Measurements from ENCODE around the gene SYT9.

DNA sequence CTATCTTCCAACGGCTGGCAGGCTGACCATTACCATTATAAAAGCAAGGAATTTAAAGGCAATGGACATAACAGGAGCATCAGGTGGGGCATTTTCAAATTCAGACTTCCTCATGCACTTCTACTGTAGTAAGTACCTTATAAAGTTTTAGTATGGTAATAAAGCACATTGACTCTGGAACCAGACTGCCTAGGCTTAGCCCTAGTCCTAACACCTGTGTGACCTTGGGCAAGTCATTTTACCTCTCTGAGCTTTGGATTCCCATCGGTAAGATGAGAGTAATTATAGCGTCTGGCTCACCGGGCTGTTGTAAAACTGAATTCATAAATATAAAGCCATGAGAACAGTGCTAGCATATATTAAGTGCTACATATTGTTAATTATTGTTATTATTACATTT lies 164.4 kb downstream of the SYT9 start:
- TF ChIP-seq, protein P1, sequence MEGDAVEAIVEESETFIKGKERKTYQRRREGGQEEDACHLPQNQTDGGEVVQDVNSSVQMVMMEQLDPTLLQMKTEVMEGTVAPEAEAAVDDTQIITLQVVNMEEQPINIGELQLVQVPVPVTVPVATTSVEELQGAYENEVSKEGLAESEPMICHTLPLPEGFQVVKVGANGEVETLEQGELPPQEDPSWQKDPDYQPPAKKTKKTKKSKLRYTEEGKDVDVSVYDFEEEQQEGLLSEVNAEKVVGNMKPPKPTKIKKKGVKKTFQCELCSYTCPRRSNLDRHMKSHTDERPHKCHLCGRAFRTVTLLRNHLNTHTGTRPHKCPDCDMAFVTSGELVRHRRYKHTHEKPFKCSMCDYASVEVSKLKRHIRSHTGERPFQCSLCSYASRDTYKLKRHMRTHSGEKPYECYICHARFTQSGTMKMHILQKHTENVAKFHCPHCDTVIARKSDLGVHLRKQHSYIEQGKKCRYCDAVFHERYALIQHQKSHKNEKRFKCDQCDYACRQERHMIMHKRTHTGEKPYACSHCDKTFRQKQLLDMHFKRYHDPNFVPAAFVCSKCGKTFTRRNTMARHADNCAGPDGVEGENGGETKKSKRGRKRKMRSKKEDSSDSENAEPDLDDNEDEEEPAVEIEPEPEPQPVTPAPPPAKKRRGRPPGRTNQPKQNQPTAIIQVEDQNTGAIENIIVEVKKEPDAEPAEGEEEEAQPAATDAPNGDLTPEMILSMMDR (IDR thresholded peaks at IDR 0.05; ENCODE audit: low read depth, low read length, missing input control) = no peak
- TF ChIP-seq, protein P2, sequence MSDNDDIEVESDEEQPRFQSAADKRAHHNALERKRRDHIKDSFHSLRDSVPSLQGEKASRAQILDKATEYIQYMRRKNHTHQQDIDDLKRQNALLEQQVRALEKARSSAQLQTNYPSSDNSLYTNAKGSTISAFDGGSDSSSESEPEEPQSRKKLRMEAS (IDR thresholded peaks at IDR 0.05) = no peak
- no peak for TF ChIP-seq RAD21 (IDR thresholded peaks at IDR 0.05)
- no peak for TF ChIP-seq RXRA (IDR thresholded peaks at IDR 0.05)
- TF ChIP-seq, protein P3, sequence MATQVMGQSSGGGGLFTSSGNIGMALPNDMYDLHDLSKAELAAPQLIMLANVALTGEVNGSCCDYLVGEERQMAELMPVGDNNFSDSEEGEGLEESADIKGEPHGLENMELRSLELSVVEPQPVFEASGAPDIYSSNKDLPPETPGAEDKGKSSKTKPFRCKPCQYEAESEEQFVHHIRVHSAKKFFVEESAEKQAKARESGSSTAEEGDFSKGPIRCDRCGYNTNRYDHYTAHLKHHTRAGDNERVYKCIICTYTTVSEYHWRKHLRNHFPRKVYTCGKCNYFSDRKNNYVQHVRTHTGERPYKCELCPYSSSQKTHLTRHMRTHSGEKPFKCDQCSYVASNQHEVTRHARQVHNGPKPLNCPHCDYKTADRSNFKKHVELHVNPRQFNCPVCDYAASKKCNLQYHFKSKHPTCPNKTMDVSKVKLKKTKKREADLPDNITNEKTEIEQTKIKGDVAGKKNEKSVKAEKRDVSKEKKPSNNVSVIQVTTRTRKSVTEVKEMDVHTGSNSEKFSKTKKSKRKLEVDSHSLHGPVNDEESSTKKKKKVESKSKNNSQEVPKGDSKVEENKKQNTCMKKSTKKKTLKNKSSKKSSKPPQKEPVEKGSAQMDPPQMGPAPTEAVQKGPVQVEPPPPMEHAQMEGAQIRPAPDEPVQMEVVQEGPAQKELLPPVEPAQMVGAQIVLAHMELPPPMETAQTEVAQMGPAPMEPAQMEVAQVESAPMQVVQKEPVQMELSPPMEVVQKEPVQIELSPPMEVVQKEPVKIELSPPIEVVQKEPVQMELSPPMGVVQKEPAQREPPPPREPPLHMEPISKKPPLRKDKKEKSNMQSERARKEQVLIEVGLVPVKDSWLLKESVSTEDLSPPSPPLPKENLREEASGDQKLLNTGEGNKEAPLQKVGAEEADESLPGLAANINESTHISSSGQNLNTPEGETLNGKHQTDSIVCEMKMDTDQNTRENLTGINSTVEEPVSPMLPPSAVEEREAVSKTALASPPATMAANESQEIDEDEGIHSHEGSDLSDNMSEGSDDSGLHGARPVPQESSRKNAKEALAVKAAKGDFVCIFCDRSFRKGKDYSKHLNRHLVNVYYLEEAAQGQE (IDR thresholded peaks at IDR 0.05) = no peak
- TF ChIP-seq GABPA (IDR thresholded peaks at IDR 0.05 in 1 of 2, conservative IDR thresholded peaks at IDR 0.05 in 1 of 2) = no peak
- no peak for TF ChIP-seq JUND (IDR thresholded peaks at IDR 0.05)

All from liver (tissue), 3 donors.